ENCODE data around the gene STPG4.

The STPG4 gene

DNA sequence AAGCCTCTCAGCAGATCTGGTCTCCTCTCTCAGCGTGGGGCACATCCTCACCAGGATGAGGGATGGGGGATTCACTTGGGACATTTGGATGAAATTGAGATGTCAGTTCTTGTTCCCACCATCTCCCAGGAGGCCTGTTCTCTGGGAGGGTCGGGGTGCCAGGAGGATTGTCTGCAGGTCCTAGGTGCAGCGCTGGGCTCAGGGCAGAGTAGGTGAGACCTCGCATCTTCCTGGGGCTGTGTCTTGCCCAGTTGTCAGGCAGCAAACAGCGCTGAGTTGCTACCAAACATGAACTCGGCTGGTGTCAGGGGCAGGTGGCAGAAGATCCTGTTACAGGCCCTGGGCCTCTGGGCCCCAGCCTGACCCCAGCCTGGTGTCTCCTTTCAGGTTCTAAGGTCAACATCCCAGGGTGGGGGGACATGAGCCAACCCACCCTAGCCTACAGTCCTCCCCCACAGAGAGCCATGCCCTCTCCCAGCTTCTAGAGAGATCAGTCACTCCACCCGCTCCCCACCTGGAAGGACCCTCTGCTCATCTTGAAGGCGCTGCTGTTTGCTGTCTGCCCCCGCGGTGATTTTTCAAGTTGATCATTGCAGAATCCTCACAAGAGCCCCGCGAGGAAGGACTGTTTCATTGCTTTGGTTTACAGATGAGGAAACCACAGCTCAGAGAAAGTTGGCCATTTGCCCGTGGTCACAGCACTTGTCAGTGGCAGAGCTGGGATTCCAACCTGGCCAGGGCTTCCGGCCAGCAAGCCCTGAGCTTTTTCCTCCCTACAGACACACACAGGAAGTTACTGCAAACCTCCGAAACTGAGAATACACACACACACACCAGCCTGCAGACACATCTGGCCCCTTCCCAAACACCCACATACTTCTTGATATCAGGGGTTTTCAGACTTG lies 83.9 kb downstream of the STPG4 start:
- no peaks in the 10 kb centered on the region for H3K9me3 ChIP-seq (ENCODE audit: control insufficient read depth, low read length)
- peak overlapping the region in 1 of 2 experiments; percentile 32 for H3K14ac ChIP-seq (ENCODE audit: low read length in 2 of 2)
- H3K79me1 ChIP-seq (replicated peaks; ENCODE audit: low read length, poor library complexity, severe bottlenecking): peaks cover 12% of the 10 kb centered on the region
- peak overlapping the region; percentile 83 for H4K8ac ChIP-seq (ENCODE audit: low read length)
- peak overlapping the region; percentile 95 for H2BK120ac ChIP-seq (ENCODE audit: low read depth, low read length)
- peak overlapping the region; percentile 79 for H3K27ac ChIP-seq (ENCODE audit: low read length, poor library complexity, severe bottlenecking)
- peak overlapping the region; percentile 5 to 96 for H3K4ac ChIP-seq (ENCODE audit: low read depth in 1 of 2, low read length in 2 of 2)
- peak overlapping the region; percentile 89 for H3K9ac ChIP-seq (ENCODE audit: low read length)
- H3K27me3 ChIP-seq (ENCODE audit: control insufficient read depth in 1 of 2, insufficient read depth in 1 of 2, low read length in 2 of 2): no peaks in the 10 kb centered on the region
- H3K23ac ChIP-seq (ENCODE audit: low read length in 2 of 2): no peak overlapping the region
- 50% methylated on average over 15 of the region's 15 CpGs for WGBS
- H3K4me1 ChIP-seq (ENCODE audit: control insufficient read depth, insufficient read depth, low read depth, low read length): peaks cover 52% of the 10 kb centered on the region
- DNase-seq: peak; percentile 96
- no peak overlapping the region for H2AFZ ChIP-seq (ENCODE audit: low read depth, low read length)
- H2BK12ac ChIP-seq (ENCODE audit: low read length in 2 of 2): peak overlapping the region; percentile 92 to 95
- H3K36me3 ChIP-seq (ENCODE audit: control insufficient read depth in 1 of 2, insufficient read depth in 2 of 2, low read depth in 1 of 2, low read length in 2 of 2): peaks cover 32 to 43% of the 10 kb centered on the region in 2 experiments
- no peak overlapping the region for H3K4me3 ChIP-seq (ENCODE audit: insufficient read depth in 1 of 2, low read depth in 1 of 2, low read length in 2 of 2)
- peak overlapping the region; percentile 93 for H2AK5ac ChIP-seq (ENCODE audit: low read length, severe bottlenecking)
- H3K18ac ChIP-seq (ENCODE audit: low read depth in 1 of 2, low read length in 2 of 2): peak overlapping the region; percentile 44 to 93
- no peak overlapping the region for H3K4me2 ChIP-seq (ENCODE audit: low read length, poor library complexity, severe bottlenecking)
- H4K91ac ChIP-seq (ENCODE audit: low read length): peak overlapping the region; percentile 98
- peak overlapping the region; percentile 66 for H2BK5ac ChIP-seq (ENCODE audit: low read depth, low read length, poor library complexity, severe bottlenecking)
- H2BK15ac ChIP-seq (ENCODE audit: low read depth, poor library complexity, severe bottlenecking): peak overlapping the region; percentile 90

GRCh38 chr2:47070155-47070919 lies 84.8 kb downstream of the STPG4 start:
- WGBS: 67% methylated on average over 12 of the region's 13 CpGs

DNA sequence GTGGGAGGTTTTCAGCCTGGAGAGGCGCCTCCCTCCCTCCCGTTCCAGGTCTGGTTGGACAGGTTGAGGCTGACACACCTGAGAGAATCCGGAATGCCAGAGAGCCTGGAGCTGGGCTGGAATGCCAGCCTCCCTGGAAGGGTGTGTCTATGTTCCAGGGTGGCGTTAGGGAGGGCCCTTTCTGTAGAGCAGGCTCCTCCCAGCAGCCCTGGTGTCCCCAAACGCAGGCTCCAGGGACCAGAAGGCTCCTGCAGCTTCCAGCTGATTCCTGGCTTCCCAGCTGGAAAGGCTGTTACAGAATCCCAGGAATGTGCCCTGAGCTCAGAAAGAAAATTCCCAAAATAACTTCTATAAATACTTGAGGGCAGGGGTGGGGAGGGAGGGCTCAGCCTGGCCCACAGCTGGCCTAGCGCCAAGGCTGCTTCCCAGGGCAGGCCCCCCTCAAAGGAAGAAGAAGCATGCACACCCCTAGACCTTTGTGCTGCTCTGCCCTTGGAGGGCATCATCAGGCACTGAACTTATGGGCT lies 85.4 kb downstream of the STPG4 start:
- peaks cover 48% of the 10 kb centered on the region for H3K4me1 ChIP-seq (ENCODE audit: control insufficient read depth, insufficient read depth, low read depth, low read length)
- peak overlapping the region; percentile 81 for H2BK5ac ChIP-seq (ENCODE audit: low read depth, low read length, poor library complexity, severe bottlenecking)
- H3K23ac ChIP-seq (ENCODE audit: low read length in 2 of 2): no peak overlapping the region
- peak overlapping the region; percentile 83 for H4K8ac ChIP-seq (ENCODE audit: low read length)
- H3K36me3 ChIP-seq (ENCODE audit: control insufficient read depth in 1 of 2, insufficient read depth in 2 of 2, low read depth in 1 of 2, low read length in 2 of 2): peaks cover 29 to 44% of the 10 kb centered on the region in 2 experiments
- H3K79me1 ChIP-seq (replicated peaks; ENCODE audit: low read length, poor library complexity, severe bottlenecking): peaks cover 12% of the 10 kb centered on the region
- H2BK15ac ChIP-seq (ENCODE audit: low read depth, poor library complexity, severe bottlenecking): peak overlapping the region; percentile 89
- H3K4me2 ChIP-seq (ENCODE audit: low read length, poor library complexity, severe bottlenecking): no peak overlapping the region
- peak overlapping the region; percentile 87 to 96 for H3K4ac ChIP-seq (ENCODE audit: low read depth in 1 of 2, low read length in 2 of 2)
- H3K9ac ChIP-seq (ENCODE audit: low read length): peak overlapping the region; percentile 89
- H2BK12ac ChIP-seq (ENCODE audit: low read length in 2 of 2): peak overlapping the region; percentile 92 to 98
- WGBS: 27% methylated on average over 6 of the region's 6 CpGs
- H3K4me3 ChIP-seq (ENCODE audit: insufficient read depth in 1 of 2, low read depth in 1 of 2, low read length in 2 of 2): no peak overlapping the region
- H4K91ac ChIP-seq (ENCODE audit: low read length): peak overlapping the region; percentile 98
- H3K27ac ChIP-seq (ENCODE audit: low read length, poor library complexity, severe bottlenecking): peak overlapping the region; percentile 94
- H3K18ac ChIP-seq (ENCODE audit: low read depth in 1 of 2, low read length in 2 of 2): peak overlapping the region; percentile 93
- peak overlapping the region; percentile 99 for H2AK5ac ChIP-seq (ENCODE audit: low read length, severe bottlenecking)
- H2BK120ac ChIP-seq (ENCODE audit: low read depth, low read length): peak overlapping the region; percentile 95
- H3K27me3 ChIP-seq (ENCODE audit: control insufficient read depth in 1 of 2, insufficient read depth in 1 of 2, low read length in 2 of 2): no peaks in the 10 kb centered on the region
- no peak overlapping the region for H2AFZ ChIP-seq (ENCODE audit: low read depth, low read length)
- H3K14ac ChIP-seq (ENCODE audit: low read length in 2 of 2): peak overlapping the region in 1 of 2 experiments; percentile 82
- no peaks in the 10 kb centered on the region for H3K9me3 ChIP-seq (ENCODE audit: control insufficient read depth, low read length)
- DNase-seq: peak; percentile 60

More at GRCh38 chr2:47070155-47070919, 84.8 kb downstream of the STPG4 start:
- H3K4me2 ChIP-seq (ENCODE audit: low read length, poor library complexity, severe bottlenecking): no peak overlapping the region
- peak overlapping the region; percentile 92 to 95 for H2BK12ac ChIP-seq (ENCODE audit: low read length in 2 of 2)
- peak overlapping the region; percentile 66 for H2BK5ac ChIP-seq (ENCODE audit: low read depth, low read length, poor library complexity, severe bottlenecking)
- H3K23ac ChIP-seq (ENCODE audit: low read length in 2 of 2): no peak overlapping the region
- no peaks in the 10 kb centered on the region for H3K9me3 ChIP-seq (ENCODE audit: control insufficient read depth, low read length)
- H3K36me3 ChIP-seq (ENCODE audit: control insufficient read depth in 1 of 2, insufficient read depth in 2 of 2, low read depth in 1 of 2, low read length in 2 of 2): peaks cover 32 to 43% of the 10 kb centered on the region in 2 experiments
- DNase-seq: peak; percentile 81
- H3K4ac ChIP-seq (ENCODE audit: low read depth in 1 of 2, low read length in 2 of 2): peak overlapping the region; percentile 5 to 96
- no peaks in the 10 kb centered on the region for H3K27me3 ChIP-seq (ENCODE audit: control insufficient read depth in 1 of 2, insufficient read depth in 1 of 2, low read length in 2 of 2)
- peaks cover 49% of the 10 kb centered on the region for H3K4me1 ChIP-seq (ENCODE audit: control insufficient read depth, insufficient read depth, low read depth, low read length)
- H3K4me3 ChIP-seq (ENCODE audit: insufficient read depth in 1 of 2, low read depth in 1 of 2, low read length in 2 of 2): no peak overlapping the region
- H4K91ac ChIP-seq (ENCODE audit: low read length): peak overlapping the region; percentile 98
- peak overlapping the region; percentile 79 for H3K27ac ChIP-seq (ENCODE audit: low read length, poor library complexity, severe bottlenecking)
- peak overlapping the region; percentile 90 for H2BK15ac ChIP-seq (ENCODE audit: low read depth, poor library complexity, severe bottlenecking)
- H2BK120ac ChIP-seq (ENCODE audit: low read depth, low read length): peak overlapping the region; percentile 95
- H3K14ac ChIP-seq (ENCODE audit: low read length in 2 of 2): peak overlapping the region in 1 of 2 experiments; percentile 82
- peaks cover 12% of the 10 kb centered on the region for H3K79me1 ChIP-seq (replicated peaks; ENCODE audit: low read length, poor library complexity, severe bottlenecking)
- H3K9ac ChIP-seq (ENCODE audit: low read length): peak overlapping the region; percentile 89
- peak overlapping the region; percentile 93 for H2AK5ac ChIP-seq (ENCODE audit: low read length, severe bottlenecking)
- H3K18ac ChIP-seq (ENCODE audit: low read depth in 1 of 2, low read length in 2 of 2): peak overlapping the region; percentile 93
- H2AFZ ChIP-seq (ENCODE audit: low read depth, low read length): no peak overlapping the region
- peak overlapping the region; percentile 83 for H4K8ac ChIP-seq (ENCODE audit: low read length)
